Large intestine (tissue), 3 donors: ENCODE data around the gene AP3S2. TPM values are rescaled to one million over a fixed set of nuclear protein-coding genes. Genes with fewer than 3 reads are reported as not detected.

ENCODE experiments used
- DNase-seq, 2 donors: peaks; one replicate each; pipeline versions ENCODE4 v3.0.0 to v3.0.0-alpha.2; 2013
- H3K27ac ChIP-seq: one replicate; pipeline ENCODE4 v1.5.1; 2013; ENCODE audit warnings: low read length
- H3K27me3 ChIP-seq: 2 replicates; pipeline ENCODE4 v1.6.1; 2013; ENCODE audit warnings: low read length; ENCODE audit not compliant: control insufficient read depth, insufficient read depth
- H3K36me3 ChIP-seq: 2 replicates; pipeline ENCODE4 v1.6.1; 2013; ENCODE audit warnings: low read length; ENCODE audit not compliant: control insufficient read depth, insufficient read depth
- H3K4me1 ChIP-seq: one replicate; pipeline ENCODE4 v1.6.1; 2013; ENCODE audit warnings: low read length; ENCODE audit not compliant: control insufficient read depth, insufficient read depth
- H3K4me3 ChIP-seq: one replicate; pipeline ENCODE4 v1.5.1; 2013; ENCODE audit warnings: low read length
- H3K9me3 ChIP-seq: one replicate; pipeline ENCODE4 v1.6.1; 2013; ENCODE audit warnings: mild to moderate bottlenecking, low read depth, low read length, moderate library complexity; ENCODE audit not compliant: control insufficient read depth
- WGBS: methylation state at CpG from one replicate; pipeline ENCODE4 v1.1.5; 2013; ENCODE audit warnings: low lambda C conversion rate; ENCODE audit not compliant: insufficient coverage; 5-methylcytosine and 5-hydroxymethylcytosine counted together
- polyA plus RNA-seq: library from polyadenylated mRNA; unstranded; fragments of 120-200 nt; gene quantifications from one replicate; pipeline ENCODE4 v1.2.1, GENCODE V29; 2013

Gene AP3S2
- polyA plus RNA-seq, 1 donor = 26.1 TPM

DNA sequence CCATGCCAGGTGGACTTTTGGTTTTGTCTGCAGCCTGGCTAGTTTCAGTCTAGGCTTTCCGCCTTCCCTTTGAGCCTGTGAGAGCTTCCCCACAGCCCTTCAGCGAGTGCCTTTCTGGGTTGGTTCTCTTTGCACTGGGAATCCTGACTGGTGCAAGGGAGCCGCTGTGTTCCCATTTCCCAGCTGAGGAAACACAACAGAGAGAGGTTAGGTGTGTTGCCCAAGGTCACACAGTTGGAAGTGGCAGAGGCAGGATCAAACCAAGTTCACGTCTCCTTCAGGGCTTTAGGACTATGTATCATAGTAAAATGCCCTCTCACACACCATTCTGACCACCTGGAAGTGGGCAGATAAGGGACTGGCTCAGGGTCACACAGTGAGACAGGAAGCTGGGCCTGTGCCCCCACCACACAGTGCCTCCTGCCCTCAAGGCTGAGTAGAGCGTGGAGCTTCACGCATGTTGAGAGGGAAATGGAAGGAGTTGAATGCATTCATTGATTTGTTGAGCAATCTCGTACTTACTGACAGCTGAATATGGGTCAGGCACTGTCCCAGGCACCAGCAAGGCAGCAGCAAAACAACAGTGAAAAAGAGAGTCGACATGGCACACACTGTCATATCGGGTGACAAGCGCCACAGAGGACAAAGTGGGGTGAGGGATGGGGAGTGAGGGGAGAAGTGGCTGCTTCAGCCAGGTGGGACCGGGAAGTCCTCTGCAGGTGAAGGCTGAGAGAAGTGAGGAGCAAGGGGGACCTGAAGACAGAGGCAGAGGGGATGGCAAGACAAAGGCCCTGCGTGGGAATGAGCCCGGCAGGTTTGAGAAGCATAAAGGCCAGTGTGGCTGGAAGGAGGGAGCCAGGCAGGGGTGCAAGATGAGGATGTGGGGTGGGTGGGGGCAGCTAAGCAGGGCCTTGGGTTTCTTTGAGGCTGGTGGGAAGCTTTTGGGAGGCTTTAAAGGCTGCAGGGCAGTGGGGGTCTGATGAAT is 66.8 kb downstream of the AP3S2 start:
- WGBS = no CpG with 5 or more reads among the region's 13 CpGs
- H3K27me3 ChIP-seq = no peaks in the 10 kb centered on the region
- no peaks in the 10 kb centered on the region for H3K9me3 ChIP-seq
- H3K36me3 ChIP-seq = peaks cover 4% of the 10 kb centered on the region
- DNase-seq = no peak
- no peak overlapping the region for H3K27ac ChIP-seq
- no peak overlapping the region for H3K4me3 ChIP-seq
- H3K4me1 ChIP-seq = peaks cover 21% of the 10 kb centered on the region

- no peak overlapping the region for H3K27ac ChIP-seq
- H3K9me3 ChIP-seq = no peaks in the 10 kb centered on the region
- WGBS = no CpG with 5 or more reads among the region's 10 CpGs
- no peaks in the 10 kb centered on the region for H3K27me3 ChIP-seq
- no peak for DNase-seq
- H3K4me3 ChIP-seq = no peak overlapping the region
- no peaks in the 10 kb centered on the region for H3K36me3 ChIP-seq
- H3K4me1 ChIP-seq = peaks cover 21% of the 10 kb centered on the region
These were observed 68.4 kb downstream of the AP3S2 start for GRCh38 chr15:89825271-89825940.

DNA sequence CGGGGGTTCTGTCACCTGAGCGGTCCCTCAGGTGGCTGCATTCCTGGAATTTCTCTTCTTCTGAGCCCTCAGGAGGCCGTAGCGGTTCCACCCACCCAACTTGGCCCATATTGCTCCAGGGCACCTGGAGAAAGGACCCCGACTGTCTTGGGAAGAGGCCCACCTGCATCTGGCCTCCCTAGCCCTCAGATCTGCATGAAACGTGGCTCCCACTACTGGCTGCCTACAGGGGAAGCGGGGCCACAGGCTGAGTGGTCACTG is 69.3 kb downstream of the AP3S2 start:
- no CpG with 5 or more reads among the region's 7 CpGs for WGBS
- Histone ChIP-seq H3K27ac (no peak overlapping the region), H3K27me3 (no peaks in the 10 kb centered on the region), H3K9me3 (no peaks in the 10 kb centered on the region), H3K4me1 (peaks cover 21% of the 10 kb centered on the region), H3K4me3 (no peak overlapping the region), H3K36me3 (no peaks in the 10 kb centered on the region)
- no peak for DNase-seq

GRCh38 chr15:89823836-89824606 is 69.8 kb downstream of the AP3S2 start:
- no peaks in the 10 kb centered on the region for H3K36me3 ChIP-seq
- no peaks in the 10 kb centered on the region for H3K9me3 ChIP-seq
- H3K27me3 ChIP-seq = no peaks in the 10 kb centered on the region
- H3K4me1 ChIP-seq = peaks cover 16% of the 10 kb centered on the region
- DNase-seq = no peak
- no CpG with 5 or more reads among the region's 16 CpGs for WGBS
- H3K4me3 ChIP-seq = no peak overlapping the region
- H3K27ac ChIP-seq = no peak overlapping the region

- Histone ChIP-seq H3K4me1 (peaks cover 7% of the 10 kb centered on the region), H3K27ac (no peak overlapping the region)
These were observed 70.7 kb downstream of the AP3S2 start for GRCh38 chr15:89822951-89823711.

DNA sequence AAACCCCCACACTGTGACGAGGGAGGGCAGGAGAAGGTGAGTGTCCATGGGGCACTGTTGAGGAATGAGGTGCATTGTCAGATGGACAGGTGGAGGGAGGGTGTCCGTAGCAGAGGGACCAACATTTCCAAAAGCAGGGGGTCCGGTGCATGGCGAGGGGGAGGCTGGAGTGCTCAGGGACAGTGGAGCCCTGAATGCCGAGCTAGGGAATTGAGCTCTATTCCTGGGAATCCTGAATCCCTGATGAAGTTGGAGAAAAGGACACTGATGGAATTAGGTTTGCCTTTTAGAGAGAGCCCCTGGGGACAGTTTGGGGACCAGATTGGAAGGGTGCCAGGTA is 71.2 kb downstream of the AP3S2 start:
- H3K27me3 ChIP-seq = no peaks in the 10 kb centered on the region
- no peak overlapping the region for H3K27ac ChIP-seq
- WGBS = no CpG with 5 or more reads among the region's 5 CpGs
- no peak overlapping the region for H3K4me3 ChIP-seq
- H3K9me3 ChIP-seq = no peaks in the 10 kb centered on the region
- no peaks in the 10 kb centered on the region for H3K36me3 ChIP-seq
- no peak for DNase-seq
- H3K4me1 ChIP-seq = peaks cover 2% of the 10 kb centered on the region

More at GRCh38 chr15:89822951-89823711, 70.7 kb downstream of the AP3S2 start:
- H3K36me3 ChIP-seq = no peaks in the 10 kb centered on the region
- H3K4me3 ChIP-seq = no peak overlapping the region
- H3K27me3 ChIP-seq = no peaks in the 10 kb centered on the region
- no CpG with 5 or more reads among the region's 7 CpGs for WGBS
- DNase-seq = no peak
- H3K9me3 ChIP-seq = no peaks in the 10 kb centered on the region

DNA sequence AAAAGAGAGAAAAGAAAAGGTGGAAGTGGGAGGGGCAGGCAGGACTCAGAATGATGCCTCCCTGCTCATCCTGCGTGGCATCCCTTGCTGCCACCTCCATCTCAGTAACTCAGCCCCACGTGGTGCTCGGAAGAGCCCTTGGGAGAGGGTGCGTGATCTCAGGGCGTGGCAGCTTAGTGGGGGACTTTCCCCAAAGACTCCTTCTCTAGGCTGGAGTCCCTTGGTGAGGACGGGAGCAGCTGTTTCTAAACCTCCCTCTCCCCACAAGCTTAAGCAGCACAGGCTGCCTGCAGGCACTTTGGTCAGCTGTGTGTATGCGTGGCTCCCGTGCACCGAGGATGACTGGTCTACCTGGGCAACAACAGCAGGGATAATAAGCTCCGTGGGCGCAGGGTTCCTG is 71.8 kb downstream of the AP3S2 start:
- no CpG with 5 or more reads among the region's 11 CpGs for WGBS
- Histone ChIP-seq H3K4me3 (no peak overlapping the region), H3K9me3 (no peaks in the 10 kb centered on the region), H3K27me3 (no peaks in the 10 kb centered on the region), H3K4me1 (no peaks in the 10 kb centered on the region), H3K36me3 (no peaks in the 10 kb centered on the region), H3K27ac (no peak overlapping the region)
- no peak for DNase-seq

- Histone ChIP-seq H3K27ac (no peak overlapping the region), H3K4me1 (no peaks in the 10 kb centered on the region), H3K27me3 (peaks cover under 1% of the 10 kb centered on the region), H3K9me3 (no peaks in the 10 kb centered on the region), H3K36me3 (no peaks in the 10 kb centered on the region), H3K4me3 (no peak overlapping the region)
- WGBS = 97% methylated on average over 3 of the region's 12 CpGs
- no peak for DNase-seq
These were observed 72.9 kb downstream of the AP3S2 start for GRCh38 chr15:89820666-89821611.

DNA sequence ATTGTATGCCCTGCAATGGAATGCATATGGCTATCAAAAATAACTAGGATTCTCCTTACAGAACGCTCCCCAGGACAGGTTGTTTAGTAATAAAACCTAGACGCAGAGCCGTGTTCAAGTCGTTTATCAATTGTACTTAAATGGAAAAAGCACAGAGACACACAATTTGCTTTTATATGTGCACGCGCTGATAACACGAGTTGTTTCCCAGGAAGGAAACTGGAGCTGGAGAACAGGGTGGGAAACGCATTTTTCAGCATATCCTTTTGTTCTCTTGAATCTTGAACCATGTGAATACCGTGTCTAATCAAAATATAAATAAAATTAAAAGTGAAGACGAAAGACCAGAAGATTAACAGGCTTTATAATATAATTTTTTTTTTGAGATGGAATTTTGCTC is 75.5 kb downstream of the AP3S2 start:
- no peak overlapping the region for H3K4me3 ChIP-seq
- DNase-seq = no peak
- peaks cover 6% of the 10 kb centered on the region for H3K27me3 ChIP-seq
- 90% methylated on average over 2 of the region's 10 CpGs for WGBS
- no peak overlapping the region for H3K27ac ChIP-seq
- peaks cover 8% of the 10 kb centered on the region for H3K4me1 ChIP-seq
- no peaks in the 10 kb centered on the region for H3K9me3 ChIP-seq
- H3K36me3 ChIP-seq = no peaks in the 10 kb centered on the region
